H1 (cell line): ENCODE measurements around the gene TBCD. TPM values are rescaled to one million over a fixed set of nuclear protein-coding genes. Genes with fewer than 3 reads are reported as not detected.

Source experiments
- CTCF ChIA-PET: fragments of 300-600 bp; sonication (Branson Sonifier 250); formaldehyde crosslinking; loops from one replicate; lab custom pipeline; 2021; ENCODE audit not compliant: partially characterized antibody; lab: Charles Lee
- POLR2A ChIA-PET: fragments of 300-600 bp; sonication (Branson Sonifier 250); formaldehyde crosslinking; loops from one replicate; lab custom pipeline; 2021; ENCODE audit warnings: inconsistent platforms; ENCODE audit not compliant: partially characterized antibody; lab: Charles Lee
- DNase-seq, 2 experiments: peaks; one replicate each; pipeline versions ENCODE4 v3.0.0 to v3.0.0-alpha.2; 2010 to 2022; ENCODE audit warnings: low spot score in 2 of 2, low read depth in 1 of 2, mixed read lengths in 1 of 2
- FAIRE-seq: peaks from 2 replicates; lab custom pipeline; 2011; peaks lifted over from hg19 to GRCh38; lab: Jason Lieb, UNC
- H2AFZ ChIP-seq: 2 replicates; pipeline ENCODE4 v1.8.1; 2012; ENCODE audit warnings: low read length, inconsistent platforms
- H2AK5ac ChIP-seq: 2 replicates; pipeline ENCODE4 v1.6.1; 2013; ENCODE audit warnings: low read depth, low read length
- H2BK120ac ChIP-seq: replicated peaks from 2 replicates; pipeline ENCODE3; 2013; ENCODE audit warnings: low read depth, low read length, inconsistent platforms
- H2BK12ac ChIP-seq: 2 replicates; pipeline ENCODE4 v1.6.1; 2013; ENCODE audit warnings: low read depth, low read length
- H2BK15ac ChIP-seq: 2 replicates; pipeline ENCODE4 v1.6.1; 2013; ENCODE audit warnings: low read length
- H2BK20ac ChIP-seq: 2 replicates; pipeline ENCODE4 v1.6.1; 2013; ENCODE audit warnings: low read length
- H2BK5ac ChIP-seq: 2 replicates; pipeline ENCODE4 v1.6.1; 2013; ENCODE audit warnings: low read depth, low read length
- H3K14ac ChIP-seq: 2 replicates; pipeline ENCODE4 v1.6.1; 2013; ENCODE audit warnings: inconsistent platforms; ENCODE audit not compliant: insufficient read length
- H3K18ac ChIP-seq: 2 replicates; pipeline ENCODE4 v1.6.1; 2013; ENCODE audit warnings: low read length; ENCODE audit errors: extremely low read depth
- H3K23ac ChIP-seq: 2 replicates; pipeline ENCODE4 v1.6.1; 2013; ENCODE audit warnings: inconsistent platforms; ENCODE audit not compliant: insufficient read length
- H3K23me2 ChIP-seq: 2 replicates; pipeline ENCODE4 v1.6.1; 2013; ENCODE audit warnings: low read depth, low read length
- H3K27ac ChIP-seq: 2 replicates; pipeline ENCODE4 v1.6.1; 2011; ENCODE audit warnings: low read depth, low read length, inconsistent platforms
- H3K27me3 ChIP-seq, 4 experiments: replicated peaks in 1 of 4; 1 replicate in 1 of 4; 2 replicates in 3 of 4; pipeline versions ENCODE4 v1.6.1 to v1.8.1; 2011 to 2013; ENCODE audit warnings: low read length in 3 of 4, mild to moderate bottlenecking in 3 of 4, inconsistent platforms in 2 of 4, mixed read lengths in 2 of 4, moderate library complexity in 1 of 4; ENCODE audit not compliant: control insufficient read depth in 3 of 4, insufficient read depth in 3 of 4; ENCODE audit errors: extremely low read depth in 1 of 4
- H3K36me3 ChIP-seq, 4 experiments: 2 replicates each; pipeline versions ENCODE4 v1.6.1 to v1.8.1; 2011 to 2013; ENCODE audit warnings: mild to moderate bottlenecking in 4 of 4, low read length in 3 of 4, moderate library complexity in 2 of 4, control low read depth in 1 of 4, inconsistent platforms in 1 of 4; ENCODE audit not compliant: insufficient read depth in 4 of 4, control insufficient read depth in 2 of 4
- H3K4ac ChIP-seq: replicated peaks from 2 replicates; pipeline ENCODE3; 2013; ENCODE audit warnings: low read length, low read depth, mixed read lengths, inconsistent platforms; ENCODE audit not compliant: insufficient read length
- H3K4me1 ChIP-seq, 4 experiments: replicated peaks in 1 of 4; 1 replicate in 1 of 4; 2 replicates in 3 of 4; pipeline versions ENCODE4 v1.6.1 to v1.8.1; 2011 to 2013; ENCODE audit warnings: low read length in 3 of 4, inconsistent platforms in 2 of 4, mixed read lengths in 1 of 4; ENCODE audit not compliant: insufficient read depth in 4 of 4, control insufficient read depth in 3 of 4
- H3K4me2 ChIP-seq, 2 experiments: 2 replicates each; pipeline versions ENCODE4 v1.6.1 to v1.8.1; 2011 to 2013; ENCODE audit warnings: low read depth in 2 of 2, low read length in 2 of 2, control low read depth in 1 of 2, inconsistent platforms in 1 of 2, mild to moderate bottlenecking in 1 of 2; ENCODE audit not compliant: insufficient read depth in 1 of 2
- H3K4me3 ChIP-seq, 4 experiments: fragments of 200-600, 300-600 bp in 1 of 4; sonication (generic), shearing (Covaris generic), sonication (Bioruptor Twin) in 1 of 4; 2 replicates each; pipeline versions ENCODE4 v1.5.1 to v1.8.1; 2011 to 2016; ENCODE audit warnings: low read length in 4 of 4, low read depth in 3 of 4, control low read depth in 2 of 4, inconsistent platforms in 2 of 4, mild to moderate bottlenecking in 2 of 4, mixed read lengths in 1 of 4, moderate library complexity in 1 of 4; ENCODE audit not compliant: insufficient read depth in 2 of 4; ENCODE audit errors: extremely low read depth in 1 of 4
- H3K56ac ChIP-seq: replicated peaks from 2 replicates; pipeline ENCODE3; 2013; ENCODE audit warnings: low read depth, mild to moderate bottlenecking, mixed read lengths, low read length, inconsistent platforms; ENCODE audit not compliant: insufficient read length
- H3K79me1 ChIP-seq: 2 replicates; pipeline ENCODE4 v1.6.1; 2013; ENCODE audit warnings: low read depth, low read length, control low read depth
- H3K79me2 ChIP-seq, 2 experiments: 2 replicates each; pipeline versions ENCODE4 v1.6.1 to v1.8.1; 2012 to 2013; ENCODE audit warnings: low read length in 2 of 2, mild to moderate bottlenecking in 2 of 2, inconsistent platforms in 1 of 2; ENCODE audit not compliant: insufficient read depth in 2 of 2, control insufficient read depth in 1 of 2
- H3K9ac ChIP-seq, 4 experiments: replicated peaks in 1 of 4; 1 replicate in 1 of 4; 2 replicates in 3 of 4; pipeline versions ENCODE4 v1.6.1 to v1.8.1; 2011 to 2013; ENCODE audit warnings: low read depth in 3 of 4, low read length in 3 of 4, control low read depth in 2 of 4, mild to moderate bottlenecking in 2 of 4, moderate library complexity in 2 of 4, inconsistent platforms in 1 of 4; ENCODE audit errors: extremely low read depth in 1 of 4
- H3K9me3 ChIP-seq, 2 experiments: 2 replicates each; pipeline versions ENCODE4 v1.6.1 to v1.8.1; 2012 to 2013; ENCODE audit warnings: mild to moderate bottlenecking in 2 of 2, moderate library complexity in 2 of 2, control low read depth in 1 of 2, inconsistent platforms in 1 of 2, low read depth in 1 of 2, low read length in 1 of 2, mixed read lengths in 1 of 2; ENCODE audit not compliant: insufficient read depth in 2 of 2
- H4K20me1 ChIP-seq, 2 experiments: replicated peaks in 1 of 2; 2 replicates each; pipeline versions ENCODE3 to v1.8.1; 2011 to 2013; ENCODE audit warnings: inconsistent platforms in 2 of 2, low read length in 2 of 2, mild to moderate bottlenecking in 1 of 2; ENCODE audit not compliant: insufficient read depth in 2 of 2, control insufficient read depth in 1 of 2
- H4K5ac ChIP-seq: 2 replicates; pipeline ENCODE4 v1.6.1; 2013; ENCODE audit warnings: low read length, low read depth, mixed read lengths, inconsistent platforms; ENCODE audit not compliant: insufficient read length
- H4K8ac ChIP-seq: 2 replicates; pipeline ENCODE4 v1.8.0; 2013; ENCODE audit warnings: mild to moderate bottlenecking, moderate library complexity, low read length, inconsistent platforms; ENCODE audit not compliant: insufficient read depth; ENCODE audit errors: extremely low read depth
- H4K91ac ChIP-seq: replicated peaks from 2 replicates; pipeline ENCODE3; 2013; ENCODE audit warnings: low read length, mixed read lengths, inconsistent platforms; ENCODE audit not compliant: insufficient read length
- BRCA1 ChIP-seq: IDR thresholded peaks from 2 replicates; pipeline ENCODE4 v1.6.1; 2012; ENCODE audit warnings: low read depth, low read length, improper control_type of control experiment
- KDM1A ChIP-seq: fragments of 200-600, 300-600 bp; sonication (generic); IDR thresholded peaks from 2 replicates; pipeline ENCODE4 v1.7.1; 2016; ENCODE audit warnings: mild to moderate bottlenecking, low read length, borderline replicate concordance
- SUZ12 ChIP-seq: fragments of 200-600 bp; sonication (generic); IDR thresholded peaks from 2 replicates; pipeline ENCODE4 v1.6.1; 2012; ENCODE audit warnings: mild to moderate bottlenecking, inconsistent platforms, low read length, moderate library complexity, mixed read lengths
- USF2 ChIP-seq: IDR thresholded peaks from 2 replicates; pipeline ENCODE4 v1.6.1; 2011; ENCODE audit warnings: low read length, improper control_type of control experiment
- WGBS, 2 experiments: shearing (Covaris generic) in 1 of 2; methylation state at CpG; one replicate each; pipeline versions ENCODE4 v1.1.6 to v1.1.7; 2013 to 2015; ENCODE audit warnings: low lambda C conversion rate in 2 of 2, mixed read lengths in 2 of 2, inconsistent platforms in 1 of 2, low coverage in 1 of 2, missing lambda C conversion rate in 1 of 2; ENCODE audit not compliant: insufficient replicate concordance in 2 of 2, insufficient coverage in 1 of 2, insufficient read length in 1 of 2; ENCODE audit errors: extremely low coverage in 1 of 2, missing lambda C conversion rate in 1 of 2; 5-methylcytosine and 5-hydroxymethylcytosine counted together
- polyA plus RNA-seq, 7 experiments: library from polyadenylated mRNA; depleted of rRNA in 3 of 7; stranded (reverse) in 5 of 7; unstranded in 2 of 7; fragments of >200 nt in 5 of 7; fragments of 200-250 nt in 2 of 7; gene quantifications; 1 replicate in 5 of 7; 2 replicates in 1 of 7; 4 replicates in 1 of 7; pipeline versions ENCODE4 v1.2.1 to v1.2.3, GENCODE V29; 2011 to 2013; ENCODE audit warnings: missing spikeins in 2 of 7, mixed read lengths in 2 of 7
- total RNA-seq: library from RNA; stranded (reverse); fragmentation: NEBNext Ultra II Directional; extraction: Animal tissue kit (Norgen Biotek cat#: 25700); gene quantifications from 2 replicates; pipeline ENCODE4 v1.2.1, GENCODE V29; 2021

The TBCD gene
- total and polyA plus RNA-seq, 2 of the 8 experiments (the other 6 are each of a cell fraction or from before 2014, with no cell fraction given), result 118 to 162 TPM

GRCh38 chr17:82705756-82706155 is 46.1 kb upstream of the TBCD start:
- Histone ChIP-seq H4K20me1 (no peaks in the 10 kb centered on the region), H3K4me2 (no peak overlapping the region), H2BK120ac (no peak overlapping the region), H4K91ac (no peak overlapping the region), H3K4me1 (no peaks in the 10 kb centered on the region), H3K79me2 (no peaks in the 10 kb centered on the region), H3K9ac (no peak overlapping the region; a peak in 1 of 7 replicates), H2BK15ac (no peak overlapping the region), H3K27ac (no peak overlapping the region), H3K9me3 (no peaks in the 10 kb centered on the region), H3K56ac (no peak overlapping the region), H2BK5ac (no peak overlapping the region), H3K79me1 (no peaks in the 10 kb centered on the region), H3K18ac (no peak overlapping the region), H2AK5ac (no peak overlapping the region), H2BK20ac (no peak overlapping the region), H2AFZ (no peak overlapping the region), H3K27me3 (no peaks in the 10 kb centered on the region), H3K4me3 (no peak overlapping the region), H4K8ac (no peak overlapping the region; the same call in 1 of the 2 replicates), H3K23me2 (no peaks in the 10 kb centered on the region), H3K23ac (no peak overlapping the region), H2BK12ac (no peak overlapping the region), H3K4ac (no peak overlapping the region), H3K36me3 (no peaks in the 10 kb centered on the region), H3K14ac (no peak overlapping the region), H4K5ac (no peak overlapping the region)
- FAIRE-seq (no peak), DNase-seq (no peak)
- POLR2A ChIA-PET, result no interaction called here
- TF ChIP-seq KDM1A (no peak), SUZ12 (no peak), BRCA1 (no peak), USF2 (no peak)
- CTCF ChIA-PET, result no interaction called here
- 88% methylated on average over 18 of the region's 18 CpGs; no CpG with 5 or more reads in 1 of the 2 experiments for WGBS, 2 experiments
